GM18870 (cell line): ENCODE measurements around the gene PSMB7.

Experiments used
- ATAC-seq: cut with Tn5 transposase; IDR thresholded peaks from one replicate; pipeline ENCODE4 v1.9.1; 2021; ENCODE audit warnings: moderate library complexity; ENCODE audit not compliant: unreplicated experiment

The PSMB7 gene

GRCh38 chr9:124415102-124415851 is at the start of gene PSMB7:
Gene PSMB7 (minus strand): TSS chr9:124415442. CDS start chr9:124415425, 17 bp downstream.
- ATAC-seq, result peak; percentile 77

DNA sequence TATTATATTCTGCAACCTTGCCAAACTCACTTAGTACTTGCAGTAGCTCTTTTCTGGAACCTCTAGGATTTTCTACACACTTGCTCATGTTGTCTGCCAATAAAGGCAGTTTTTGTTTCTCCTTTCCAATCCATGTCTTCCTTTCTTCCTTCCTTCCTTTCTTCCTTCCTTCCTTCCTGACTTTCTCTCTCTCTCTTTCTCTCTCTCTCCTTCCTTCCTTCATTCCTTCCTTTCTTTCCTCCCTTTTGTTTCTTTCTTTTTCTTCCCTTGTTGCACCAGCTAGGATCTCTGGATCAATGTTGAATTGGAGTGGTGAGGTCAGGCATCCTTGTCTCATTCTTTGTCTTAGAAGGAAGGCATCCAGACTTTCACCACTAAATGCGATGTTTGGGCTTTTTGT is 47.5 kb upstream of the PSMB7 start:
- ATAC-seq, result no peak

DNA sequence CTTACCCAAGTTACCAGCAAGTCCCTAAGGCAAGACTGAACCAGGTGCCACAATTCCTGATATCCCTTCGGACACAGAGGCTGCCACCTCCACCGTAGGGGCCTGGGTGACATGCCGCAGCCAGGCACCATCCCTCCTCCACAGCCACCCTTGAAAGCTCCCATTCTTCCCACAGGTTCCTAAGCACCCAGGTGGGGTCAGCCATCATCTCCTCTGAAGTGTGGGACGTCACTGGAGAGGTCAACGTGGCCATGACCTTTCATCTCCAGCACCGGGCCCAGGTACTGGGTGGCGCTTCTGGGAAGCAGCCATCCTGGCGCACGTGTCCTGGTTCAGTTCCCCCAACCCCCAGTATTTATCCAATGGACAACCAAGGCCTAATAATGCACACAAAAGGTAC is 43.2 kb upstream of the PSMB7 start:
- no peak for ATAC-seq

GRCh38 chr9:124457887-124458431 is 42.7 kb upstream of the PSMB7 start:
- ATAC-seq, result no peak

DNA sequence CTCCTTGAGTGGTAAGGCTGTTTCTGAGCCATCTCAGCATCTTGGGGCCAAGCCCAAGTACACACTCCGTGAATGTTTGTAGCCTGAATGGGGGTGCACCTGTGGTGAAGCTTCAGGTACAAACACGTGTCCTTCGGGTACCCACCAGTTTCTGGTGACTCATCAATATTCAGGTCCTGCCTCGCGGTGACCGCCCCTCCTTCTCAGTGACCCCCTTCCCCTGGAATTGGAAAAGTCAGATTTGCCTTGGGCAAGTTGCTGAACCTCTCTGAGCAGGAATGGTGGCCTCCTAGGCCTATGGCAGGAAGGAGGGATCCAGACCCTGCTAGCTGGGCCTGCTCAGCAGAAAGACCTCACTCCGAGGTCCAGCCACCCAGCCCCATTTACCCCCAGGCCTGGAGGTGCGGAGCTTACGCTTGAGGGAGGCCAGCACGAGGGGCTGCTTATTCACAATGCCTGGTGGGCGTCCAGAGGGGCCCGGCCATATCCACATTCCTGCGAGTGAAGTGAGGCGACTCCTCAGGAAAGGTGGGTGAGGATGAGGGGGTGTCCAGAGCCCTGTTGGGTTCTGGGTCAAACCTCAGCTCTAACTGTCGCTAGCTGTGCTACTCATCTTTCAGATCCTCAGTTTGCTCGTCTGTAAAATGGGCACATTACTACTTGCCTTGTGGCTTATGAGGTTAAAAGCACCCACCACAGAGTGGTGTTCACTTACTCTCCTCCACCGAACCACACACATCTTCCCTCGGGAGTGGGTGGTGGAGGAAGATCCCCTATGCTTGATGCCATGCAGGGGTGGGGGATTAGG is 42.0 kb upstream of the PSMB7 start:
- no peak for ATAC-seq

DNA sequence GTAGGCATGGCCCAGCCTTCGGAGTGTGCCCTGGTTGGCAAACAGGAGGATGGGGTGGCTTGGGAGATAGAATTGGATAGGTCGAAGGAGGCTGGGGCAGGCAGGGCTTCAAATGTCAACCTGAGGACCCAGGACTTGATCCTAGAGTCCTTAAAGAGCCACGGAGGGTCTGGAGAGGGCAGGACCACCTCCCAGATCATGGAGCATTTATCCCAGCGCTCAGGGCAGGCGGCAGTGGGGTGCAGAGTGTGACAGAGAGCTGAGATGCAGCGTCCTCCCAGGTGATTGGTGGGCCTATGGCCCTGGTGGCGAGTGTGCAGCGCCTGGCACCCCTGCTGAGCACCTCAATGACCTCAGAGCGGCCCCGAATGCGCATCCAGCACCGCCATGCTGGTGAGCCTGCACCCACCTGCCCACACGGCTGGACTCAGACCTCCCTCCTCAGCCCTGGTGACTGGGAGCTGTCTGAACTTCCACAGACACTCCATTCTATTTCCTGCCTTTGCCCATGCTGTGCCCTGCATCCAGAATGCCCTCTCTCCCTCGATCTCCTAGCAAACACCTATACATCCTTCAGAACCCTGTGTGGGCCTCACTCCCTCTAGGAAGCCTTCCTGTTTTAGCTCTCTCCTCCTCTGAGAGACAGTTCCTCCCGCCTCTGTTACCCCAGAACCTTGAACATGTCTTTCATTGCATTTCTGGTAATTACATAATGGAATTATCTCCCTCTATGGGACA is 41.3 kb upstream of the PSMB7 start:
- ATAC-seq, result no peak

GRCh38 chr9:124455820-124456219 is 40.6 kb upstream of the PSMB7 start:
- ATAC-seq, result no peak

GRCh38 chr9:124454791-124455443 is 39.7 kb upstream of the PSMB7 start:
- ATAC-seq, result no peak

GRCh38 chr9:124454296-124454695 is 39.1 kb upstream of the PSMB7 start:
- no peak for ATAC-seq

GRCh38 chr9:124453586-124454191 is 38.4 kb upstream of the PSMB7 start:
- no peak for ATAC-seq

- ATAC-seq, result no peak
Observed at GRCh38 chr9:124452841-124453585, 37.8 kb upstream of the PSMB7 start.

- ATAC-seq, result no peak
Observed at GRCh38 chr9:124452326-124452725, 37.1 kb upstream of the PSMB7 start.

GRCh38 chr9:124450931-124451661 is 35.9 kb upstream of the PSMB7 start:
- no peak for ATAC-seq

- ATAC-seq, result no peak
Observed at GRCh38 chr9:124450241-124450924, 35.1 kb upstream of the PSMB7 start, which contains the start of gene ADGRD2. Gene ADGRD2 (plus strand): TSS chr9:124450451. CDS start chr9:124451667, 1,216 bp downstream.

- ATAC-seq, result no peak
Observed at GRCh38 chr9:124449381-124450151, 34.3 kb upstream of the PSMB7 start.

DNA sequence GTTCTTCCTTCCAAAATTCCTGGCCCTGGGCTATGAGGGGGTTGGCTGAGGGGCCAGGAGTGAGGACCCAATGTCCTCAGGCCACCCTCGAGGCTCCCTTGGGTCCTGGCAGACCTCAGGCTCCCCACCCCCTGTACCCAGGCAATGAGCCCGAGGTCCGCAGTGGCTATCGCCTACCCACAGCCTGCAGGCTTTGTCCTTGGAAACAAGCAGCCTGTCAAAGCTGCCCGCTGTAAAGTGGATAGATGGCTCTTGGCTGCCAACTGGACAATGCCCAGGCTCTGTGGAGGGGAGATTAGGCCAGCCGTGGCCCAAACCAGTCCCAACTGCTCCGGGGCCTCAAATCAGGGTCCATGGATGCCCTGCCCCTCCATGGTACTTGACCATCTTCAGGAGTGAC is 32.8 kb upstream of the PSMB7 start:
- ATAC-seq, result no peak

DNA sequence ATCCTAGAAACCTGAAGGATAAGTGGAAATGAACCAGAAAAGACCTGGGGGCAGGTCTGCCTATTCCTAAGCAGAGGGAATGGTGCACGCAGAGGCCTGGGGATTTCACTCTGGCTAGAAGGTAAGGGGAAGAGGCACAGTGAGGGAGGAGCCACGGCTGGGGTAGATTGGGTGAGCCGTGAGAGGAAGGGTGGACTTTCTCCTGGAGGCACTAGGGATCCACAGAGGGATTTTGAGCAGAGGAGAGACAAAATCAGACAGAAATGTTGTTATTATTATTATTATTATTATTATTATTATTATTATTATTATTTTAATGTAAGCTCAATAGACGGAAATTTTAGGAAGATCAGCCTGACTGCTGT is 32.0 kb upstream of the PSMB7 start:
- ATAC-seq, result no peak

GRCh38 chr9:124444166-124444565 is 28.9 kb upstream of the PSMB7 start:
- no peak for ATAC-seq
